Stimulated activated effector memory CD8-positive, alpha-beta T cell treated with anti-CD3 and anti-CD28 coated beads, Interleukin-12 subunit alpha, Interleukin-12 subunit beta, amount 100 ng/mL, for 72 hours (primary cell): ENCODE data around the gene CD9.
"Not testable (repeated sequence)": the region's sequence is repeated elsewhere in the genome, so short reads cannot be mapped to it uniquely, and the experiment has no call there.

Experiments used
- ATAC-seq: fragments of 150-1000 bp; cut with Tn5 transposase; 2 replicates; pipeline ENCODE4 v1.10.0; 2021
- DNase-seq, 2 donors: peaks; one replicate each; pipeline ENCODE4 v3.0.0; 2021 to 2022; ENCODE audit warnings: low spot score in 2 of 2
- H3K27ac Mint-ChIP-seq: one replicate; pipeline ENCODE4 v1.8.0; 2022; ENCODE audit warnings: mild to moderate bottlenecking, mixed read lengths
- H3K36me3 Mint-ChIP-seq: one replicate; pipeline ENCODE4 v1.8.0; 2022; ENCODE audit warnings: mild to moderate bottlenecking, mixed read lengths
- H3K4me1 Mint-ChIP-seq: one replicate; pipeline ENCODE4 v1.8.0; 2022; ENCODE audit warnings: mixed read lengths
- H3K4me3 Mint-ChIP-seq: one replicate; pipeline ENCODE4 v1.8.0; 2022; ENCODE audit warnings: mild to moderate bottlenecking, mixed read lengths
- H3K9me3 Mint-ChIP-seq: one replicate; pipeline ENCODE4 v1.8.0; 2022; ENCODE audit warnings: mixed read lengths

CD9 gene, protein sequence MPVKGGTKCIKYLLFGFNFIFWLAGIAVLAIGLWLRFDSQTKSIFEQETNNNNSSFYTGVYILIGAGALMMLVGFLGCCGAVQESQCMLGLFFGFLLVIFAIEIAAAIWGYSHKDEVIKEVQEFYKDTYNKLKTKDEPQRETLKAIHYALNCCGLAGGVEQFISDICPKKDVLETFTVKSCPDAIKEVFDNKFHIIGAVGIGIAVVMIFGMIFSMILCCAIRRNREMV

DNA sequence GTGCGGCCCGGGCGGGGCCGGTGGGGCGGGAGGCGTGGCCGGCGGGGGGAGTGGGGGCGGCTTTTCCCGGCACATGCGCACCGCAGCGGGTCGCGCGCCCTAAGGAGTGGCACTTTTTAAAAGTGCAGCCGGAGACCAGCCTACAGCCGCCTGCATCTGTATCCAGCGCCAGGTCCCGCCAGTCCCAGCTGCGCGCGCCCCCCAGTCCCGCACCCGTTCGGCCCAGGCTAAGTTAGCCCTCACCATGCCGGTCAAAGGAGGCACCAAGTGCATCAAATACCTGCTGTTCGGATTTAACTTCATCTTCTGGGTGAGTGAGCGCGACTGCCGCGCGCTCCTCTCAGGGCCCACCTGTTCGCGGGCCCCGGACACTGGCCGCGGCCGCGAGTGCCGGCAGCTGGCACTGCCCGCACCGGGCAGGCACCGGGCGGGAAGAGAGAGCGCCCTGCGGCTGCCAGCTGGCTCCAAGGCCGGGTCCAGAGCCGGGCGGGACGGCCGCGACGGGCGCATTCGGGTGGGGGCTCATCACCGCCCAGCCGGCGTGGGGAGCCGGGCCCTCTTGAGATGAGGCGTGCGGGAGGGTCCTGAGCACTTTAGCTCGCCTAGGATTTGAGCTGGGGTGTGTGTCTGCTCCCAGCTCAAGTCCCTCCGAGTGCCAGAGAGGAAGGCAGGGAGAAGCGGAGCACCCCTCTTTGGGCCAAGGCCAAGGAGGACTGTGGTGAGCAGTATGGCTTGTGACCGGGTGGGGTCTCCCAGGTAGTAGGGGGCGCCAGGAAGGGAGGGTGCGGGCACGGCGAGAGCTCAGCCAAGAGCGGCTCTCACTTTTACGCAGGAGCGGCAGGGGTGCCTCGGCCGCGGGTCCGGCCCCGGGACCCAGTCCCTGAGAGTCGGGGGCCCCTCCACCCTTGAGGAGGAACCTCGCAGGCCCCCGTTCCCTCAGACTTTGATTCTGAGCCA is at the start of gene CD9:
Gene CD9, plus strand, starts transcription at position 145 of the 957 bp plus-strand sequence. Its CDS starts 100 bp downstream, at position 245.
- no peaks in the 10 kb centered on the region for H3K9me3 Mint-ChIP-seq
- ATAC-seq (peak; percentile 42), DNase-seq (peak in 1 of 2 donors; percentile 53)
- H3K27ac Mint-ChIP-seq, result no peak within 1 kb of the TSS
- peak within 1 kb of the TSS; percentile 45 for H3K4me3 Mint-ChIP-seq
- peaks cover 30% of the 10 kb centered on the region for H3K4me1 Mint-ChIP-seq
- no peaks in the 10 kb centered on the region for H3K36me3 Mint-ChIP-seq

DNA sequence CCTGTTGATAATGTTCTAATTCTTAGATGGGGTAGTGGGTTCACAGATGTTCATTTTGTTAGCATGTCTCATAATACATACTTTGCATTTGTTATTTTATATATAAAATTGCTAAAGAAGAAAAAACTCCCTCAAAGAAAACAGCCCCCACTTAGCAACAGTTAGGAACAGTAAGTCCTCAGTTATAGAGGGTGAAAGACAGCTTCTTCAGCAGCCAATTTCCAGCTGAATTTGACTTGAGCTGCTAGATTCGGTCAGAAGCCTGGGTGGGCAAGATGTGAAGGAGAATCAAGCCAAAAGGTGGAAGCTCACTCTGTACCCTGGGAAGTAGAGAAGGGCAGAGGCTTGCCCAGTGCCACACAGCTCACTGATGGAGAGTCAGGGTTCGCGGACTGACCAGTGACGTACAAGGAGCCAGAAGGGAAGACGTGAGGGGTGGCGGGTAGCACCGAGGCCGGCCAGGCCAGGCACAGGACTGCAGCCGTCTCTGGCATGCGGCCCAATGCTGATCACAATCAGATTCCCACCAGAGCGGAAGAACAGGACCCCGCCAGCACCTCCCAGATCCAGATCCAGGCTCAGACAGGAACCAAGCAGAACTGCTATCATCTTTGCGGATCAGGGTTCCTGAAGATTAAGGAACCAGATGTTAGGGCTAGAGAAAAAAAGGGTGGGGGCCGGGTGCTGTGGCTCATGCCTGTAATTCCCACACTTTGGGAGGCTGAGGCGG is 45.3 kb upstream of the CD9 start:
- Mint-ChIP-seq H3K4me1 (no peaks in the 10 kb centered on the region), H3K4me3 (no peak overlapping the region), H3K9me3 (no peaks in the 10 kb centered on the region), H3K36me3 (no peaks in the 10 kb centered on the region), H3K27ac (no peak overlapping the region)
- DNase-seq (no peak), ATAC-seq (no peak)

DNA sequence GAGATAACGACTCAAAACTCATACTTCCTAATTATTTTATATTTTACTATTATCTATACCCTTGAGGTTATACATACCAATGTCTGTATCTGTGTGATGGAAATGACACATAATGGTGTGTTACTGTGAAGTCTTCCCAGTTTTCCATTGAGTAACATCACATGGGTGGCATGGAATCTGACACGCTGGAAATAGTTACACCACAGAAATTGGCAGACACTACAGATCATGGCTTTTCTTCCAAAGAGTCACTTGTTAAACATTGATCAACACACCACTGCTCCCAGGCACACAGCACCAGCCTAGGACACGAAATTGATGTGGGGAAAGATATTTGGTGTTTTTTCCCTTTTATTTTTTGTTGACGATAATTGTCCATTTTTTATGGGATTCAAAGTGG is 42.7 kb upstream of the CD9 start:
- ATAC-seq (no peak), DNase-seq (no peak)
- no peaks in the 10 kb centered on the region for H3K4me1 Mint-ChIP-seq
- no peaks in the 10 kb centered on the region for H3K9me3 Mint-ChIP-seq
- no peak overlapping the region for H3K4me3 Mint-ChIP-seq
- no peaks in the 10 kb centered on the region for H3K36me3 Mint-ChIP-seq
- H3K27ac Mint-ChIP-seq, result no peak overlapping the region

DNA sequence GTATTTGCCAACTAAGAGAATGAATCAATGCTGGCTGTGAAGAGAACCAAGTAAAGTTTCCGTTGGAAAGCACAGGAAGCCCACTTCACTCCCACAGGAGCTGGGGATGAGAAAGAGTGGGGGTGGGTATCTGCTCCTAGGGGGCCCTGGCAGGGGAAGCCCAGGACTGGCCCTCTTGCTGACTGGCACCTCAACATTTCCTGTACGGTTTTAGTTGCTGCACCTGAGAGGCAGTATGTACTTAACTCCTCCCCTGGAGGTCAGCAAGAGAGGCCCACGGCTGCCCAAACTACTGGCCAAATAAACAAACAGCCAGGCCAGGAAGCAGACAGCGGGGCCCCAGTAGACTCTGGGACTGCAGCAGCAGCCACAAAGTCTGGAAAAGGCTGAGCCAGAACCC is 41.9 kb upstream of the CD9 start:
- H3K9me3 Mint-ChIP-seq, result no peaks in the 10 kb centered on the region
- H3K4me1 Mint-ChIP-seq, result no peaks in the 10 kb centered on the region
- H3K4me3 Mint-ChIP-seq, result no peak overlapping the region
- ATAC-seq (no peak), DNase-seq (no peak)
- no peaks in the 10 kb centered on the region for H3K36me3 Mint-ChIP-seq
- H3K27ac Mint-ChIP-seq, result no peak overlapping the region

DNA sequence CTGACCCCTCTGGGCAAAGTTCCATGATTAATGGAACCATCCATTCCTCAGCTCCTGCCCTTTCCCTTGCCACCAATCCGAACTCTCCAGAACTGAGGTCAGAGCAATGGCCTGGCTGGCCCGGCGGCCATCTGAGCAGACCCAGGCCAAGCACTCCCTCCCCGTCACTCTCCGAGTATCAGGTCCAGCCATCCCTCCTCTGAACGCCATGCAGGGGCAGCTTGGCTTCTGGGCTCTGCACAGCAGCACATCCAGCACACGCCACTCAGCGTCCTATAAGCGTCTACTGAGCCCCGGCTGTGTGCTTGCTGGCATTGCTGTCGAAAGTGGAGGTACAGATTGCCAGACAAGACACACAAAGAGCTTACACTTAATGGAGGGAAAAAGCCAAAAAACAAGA is 41.5 kb upstream of the CD9 start:
- Mint-ChIP-seq H3K9me3 (no peaks in the 10 kb centered on the region), H3K4me1 (no peaks in the 10 kb centered on the region), H3K27ac (no peak overlapping the region), H3K4me3 (no peak overlapping the region), H3K36me3 (no peaks in the 10 kb centered on the region)
- no peak for ATAC-seq
- DNase-seq, result no peak

DNA sequence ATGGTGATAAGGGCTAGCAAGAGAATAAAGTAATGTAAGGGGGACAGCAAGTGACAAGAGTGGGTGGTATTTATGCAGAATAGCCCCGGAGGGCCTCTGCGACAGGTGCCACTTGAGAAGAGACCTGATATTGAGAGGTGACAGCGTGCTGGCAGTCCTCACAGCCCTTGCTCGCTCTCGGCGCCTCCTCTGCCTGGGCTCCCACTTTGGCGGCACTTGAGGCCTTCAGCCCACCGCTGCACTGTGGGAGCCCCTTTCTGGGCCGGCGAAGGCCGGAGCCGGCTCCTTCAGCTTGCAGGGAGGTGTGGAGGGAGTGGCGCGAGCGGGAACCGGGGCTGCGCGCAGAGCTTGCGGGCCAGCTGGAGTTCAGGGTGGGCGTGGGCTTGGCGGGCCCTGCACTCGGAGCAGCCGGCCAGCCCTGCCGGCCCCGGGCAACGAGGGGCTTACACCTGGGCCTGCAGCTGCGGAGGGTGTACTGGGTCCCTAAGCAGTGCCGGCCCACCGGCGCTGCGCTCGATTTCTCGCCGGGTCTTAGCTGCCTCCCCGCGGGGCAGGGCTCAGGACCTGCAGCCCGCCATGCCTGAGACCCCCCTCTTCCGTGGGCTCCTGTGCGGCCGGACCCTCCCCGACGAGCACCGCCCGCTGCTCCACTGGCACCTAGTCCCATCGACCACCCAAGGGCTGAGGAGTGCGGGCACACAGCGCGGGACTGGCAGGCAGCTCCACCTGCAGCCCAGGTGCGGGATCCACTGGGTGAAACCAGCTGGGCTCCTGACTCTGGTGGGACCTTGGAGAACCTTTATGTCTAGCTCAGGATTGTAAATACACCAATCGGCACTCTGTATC is 40.8 kb upstream of the CD9 start:
- not testable (repeated sequence) for H3K9me3 Mint-ChIP-seq, H3K27ac Mint-ChIP-seq, H3K36me3 Mint-ChIP-seq, DNase-seq, H3K4me1 Mint-ChIP-seq, ATAC-seq, H3K4me3 Mint-ChIP-seq

DNA sequence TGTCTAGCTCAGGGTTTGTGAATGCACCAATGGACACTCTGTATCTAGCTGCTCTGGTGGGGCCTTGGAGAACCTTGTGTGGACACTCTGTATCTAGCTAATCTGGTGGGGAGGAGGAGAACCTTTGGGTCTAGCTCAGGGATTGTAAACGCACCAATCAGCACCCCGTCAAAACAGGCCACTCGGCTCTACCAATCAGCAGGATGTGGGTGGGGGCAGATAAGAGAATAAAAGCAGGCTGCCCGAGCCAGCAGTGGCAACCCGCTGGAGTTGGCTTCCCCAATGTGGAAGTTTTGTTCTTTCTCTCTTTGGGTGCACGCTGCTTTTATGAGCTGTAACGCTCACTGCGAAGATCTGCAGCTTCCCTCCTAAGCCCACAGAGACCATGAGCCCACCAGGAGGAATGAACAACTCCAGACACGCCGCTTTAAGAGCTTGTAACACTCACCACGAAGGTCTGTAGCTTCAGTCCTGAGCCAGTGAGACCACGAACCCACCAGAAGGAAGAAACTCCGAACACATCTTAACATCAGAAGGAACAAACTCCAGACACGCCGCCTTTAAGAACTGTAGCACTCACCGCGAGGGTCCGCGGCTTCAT is 40.1 kb upstream of the CD9 start:
- not testable (repeated sequence) for H3K36me3 Mint-ChIP-seq, H3K9me3 Mint-ChIP-seq, H3K27ac Mint-ChIP-seq, H3K4me1 Mint-ChIP-seq, ATAC-seq, H3K4me3 Mint-ChIP-seq, DNase-seq

DNA sequence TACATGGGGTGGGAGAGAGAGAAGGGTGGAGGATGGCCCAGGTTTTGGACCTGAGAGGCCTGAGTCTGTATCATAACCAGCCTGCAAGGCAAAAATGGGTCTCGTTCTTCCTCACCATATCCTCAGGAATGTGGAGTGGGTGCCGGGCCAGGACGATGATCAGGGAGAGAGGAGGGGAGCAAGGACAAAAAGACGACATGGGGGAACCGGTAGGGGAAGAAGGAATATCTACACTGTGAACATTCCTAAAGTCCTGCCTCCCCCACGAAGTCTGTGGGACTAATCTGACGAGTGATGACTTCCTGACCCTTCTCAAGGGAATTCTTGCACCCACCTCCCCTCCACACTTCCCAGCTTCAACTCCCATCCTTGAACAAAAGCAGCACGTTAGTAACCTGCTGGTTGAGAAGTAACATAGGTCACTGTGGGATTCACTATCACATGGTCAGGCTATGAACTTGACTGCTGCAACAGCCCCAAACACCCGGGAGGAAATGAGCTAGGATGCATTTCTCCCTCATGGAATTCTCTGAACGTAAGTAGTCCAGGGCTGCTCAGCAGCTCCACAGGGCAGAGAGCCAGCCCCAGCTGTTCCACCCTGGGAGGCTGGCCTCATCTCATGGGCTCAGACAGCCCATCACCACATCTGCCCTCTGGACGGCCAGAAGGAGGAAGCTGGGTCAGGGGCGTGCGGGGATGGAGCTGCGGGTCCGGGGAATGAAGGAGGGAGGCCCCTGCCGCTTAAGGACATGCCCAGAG is 38.9 kb upstream of the CD9 start:
- ATAC-seq (no peak), DNase-seq (no peak)
- Mint-ChIP-seq H3K9me3 (no peaks in the 10 kb centered on the region), H3K4me3 (no peak overlapping the region), H3K4me1 (no peaks in the 10 kb centered on the region), H3K36me3 (no peaks in the 10 kb centered on the region), H3K27ac (no peak overlapping the region)

DNA sequence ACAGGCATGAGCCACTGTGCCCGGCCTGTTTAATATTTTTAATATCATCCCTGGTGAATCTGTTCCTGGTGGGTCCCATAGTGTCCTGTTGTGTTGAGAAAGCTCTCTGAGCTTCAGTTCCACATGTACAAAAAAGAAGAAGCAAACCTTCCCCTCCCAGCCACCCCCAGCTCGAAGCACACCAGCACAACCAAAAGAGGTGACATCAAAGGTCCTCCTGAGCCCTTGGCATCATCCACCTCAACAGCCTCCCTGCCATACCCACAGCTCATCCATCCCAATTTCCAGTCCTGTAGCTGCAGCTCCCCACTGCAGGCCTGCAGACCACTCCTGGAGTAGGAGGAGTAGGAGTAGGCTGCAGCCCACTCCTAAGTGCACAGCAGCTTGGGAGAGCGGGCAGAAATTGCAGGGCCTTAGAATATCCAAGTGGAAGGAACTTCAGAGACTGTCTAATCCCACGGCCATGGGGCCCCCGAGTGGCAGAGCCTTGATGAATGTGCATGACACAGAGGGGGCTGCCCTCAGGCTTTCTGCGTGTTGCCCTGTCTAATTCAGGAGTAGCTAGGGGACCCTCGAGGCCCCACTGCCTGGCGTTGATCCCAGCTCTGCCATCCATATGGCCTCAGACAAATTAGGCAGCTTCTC is 36.7 kb upstream of the CD9 start:
- Mint-ChIP-seq H3K9me3 (no peaks in the 10 kb centered on the region), H3K27ac (no peak overlapping the region), H3K4me1 (peaks cover 21% of the 10 kb centered on the region), H3K36me3 (peaks cover 6% of the 10 kb centered on the region), H3K4me3 (no peak overlapping the region)
- no peak for DNase-seq
- no peak for ATAC-seq

DNA sequence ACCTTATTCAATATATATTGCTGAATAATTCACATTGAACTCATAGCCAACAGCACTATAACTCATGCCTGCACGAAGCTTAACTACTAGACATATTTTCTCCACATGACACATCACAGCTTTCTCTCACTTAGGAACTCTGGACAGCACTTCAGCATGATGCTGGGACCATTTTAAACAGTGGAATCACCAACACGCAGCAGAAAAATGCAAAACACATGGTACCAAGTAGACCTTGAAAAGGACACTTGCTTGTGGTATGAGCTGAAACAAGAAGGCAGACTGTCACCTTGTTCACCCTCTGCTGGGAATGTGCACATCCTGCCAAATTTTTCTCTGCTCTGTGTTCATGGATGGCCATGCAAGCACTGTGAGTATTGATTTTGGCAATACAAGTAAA is 34.8 kb upstream of the CD9 start:
- Mint-ChIP-seq H3K36me3 (peaks cover 6% of the 10 kb centered on the region), H3K4me1 (peaks cover 24% of the 10 kb centered on the region), H3K27ac (no peak overlapping the region), H3K9me3 (no peaks in the 10 kb centered on the region), H3K4me3 (no peak overlapping the region)
- no peak for ATAC-seq
- DNase-seq, result no peak

DNA sequence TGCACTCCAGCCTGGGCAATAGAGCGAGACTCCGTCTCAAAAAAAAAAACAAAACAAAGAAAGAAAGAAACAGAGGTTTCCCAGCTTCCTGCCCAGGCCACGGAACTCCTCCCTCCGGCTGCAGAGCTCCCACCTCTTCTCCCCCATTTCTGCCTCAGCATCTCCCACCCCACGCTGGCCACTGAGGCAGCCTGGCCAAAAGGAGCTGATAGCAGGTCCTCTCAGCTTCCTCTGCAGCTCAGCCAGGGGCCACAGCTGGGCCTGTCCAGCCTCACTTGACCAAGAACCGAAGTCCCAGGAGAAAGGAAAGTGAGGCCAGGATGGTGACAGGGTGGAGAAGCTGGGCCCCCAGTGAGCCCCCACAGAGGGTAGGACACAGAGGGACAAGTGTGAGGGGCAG is 33.4 kb upstream of the CD9 start:
- H3K4me3 Mint-ChIP-seq, result peak overlapping the region; percentile 56

DNA sequence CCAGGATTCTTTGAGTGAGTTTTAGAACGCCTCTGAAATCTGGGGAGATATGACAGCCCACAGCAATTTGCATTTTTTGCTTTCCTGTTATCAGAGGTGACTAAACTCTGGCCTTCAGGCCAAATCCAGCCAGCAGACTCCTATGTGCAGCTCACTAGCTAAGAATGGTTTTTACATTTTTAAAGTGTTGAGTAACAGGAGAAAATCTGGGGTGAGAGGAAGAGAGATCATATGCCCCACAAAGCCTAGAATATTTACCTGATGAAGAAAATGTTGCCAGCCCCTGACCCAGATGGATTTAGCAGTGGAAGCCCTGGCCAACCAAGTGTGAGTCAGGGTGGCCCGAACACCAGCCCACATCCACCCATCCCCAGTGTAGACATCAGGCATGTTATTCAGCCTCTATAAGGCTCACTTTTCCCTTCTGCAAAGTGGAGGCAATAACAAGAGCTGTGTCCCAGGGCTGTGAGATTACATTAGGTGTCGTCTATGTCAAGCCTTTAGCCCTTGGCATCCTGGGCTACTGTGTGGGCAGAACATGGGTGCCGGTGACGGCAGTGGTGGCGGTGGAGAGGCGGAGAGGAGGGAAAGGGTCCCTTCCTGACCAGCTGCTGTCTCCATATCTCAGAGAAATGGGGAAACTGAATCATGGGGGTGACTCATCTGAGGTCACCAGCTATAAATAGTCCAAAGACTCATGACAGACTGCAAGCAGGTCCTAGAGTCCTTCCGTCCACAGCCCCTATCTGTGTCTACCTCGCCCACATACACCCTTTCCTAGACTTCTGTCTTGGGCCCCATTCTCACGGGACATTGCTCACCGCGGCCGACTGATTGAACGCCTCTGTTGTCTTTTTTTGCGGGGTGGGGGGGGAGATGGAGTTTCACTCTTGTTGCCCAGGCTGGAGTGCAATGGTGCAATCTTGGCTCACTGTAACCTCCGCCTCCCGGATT is 32.6 kb upstream of the CD9 start:
- DNase-seq (peak; percentile 52 to 70), ATAC-seq (peak; percentile 95)
- H3K4me1 Mint-ChIP-seq, result peaks cover 24% of the 10 kb centered on the region
- H3K36me3 Mint-ChIP-seq, result peaks cover 6% of the 10 kb centered on the region
- peak overlapping the region; percentile 94 for H3K27ac Mint-ChIP-seq
- H3K4me3 Mint-ChIP-seq, result peak overlapping the region; percentile 56
- H3K9me3 Mint-ChIP-seq, result no peaks in the 10 kb centered on the region

More for the DNA sequence above, 33.4 kb upstream of the CD9 start:
- Mint-ChIP-seq H3K36me3 (peaks cover 6% of the 10 kb centered on the region), H3K27ac (peak overlapping the region; percentile 94), H3K4me1 (peaks cover 24% of the 10 kb centered on the region), H3K9me3 (no peaks in the 10 kb centered on the region)
- DNase-seq (no peak), ATAC-seq (no peak)
